IPS-18c (cell line): ENCODE measurements around the gene BTBD8.

ENCODE experiments used
- H3K4me3 ChIP-seq: 2 replicates; pipeline ENCODE4 v1.7.0; 2013; ENCODE audit warnings: low read depth, mild to moderate bottlenecking, low read length, moderate library complexity; ENCODE audit not compliant: insufficient read depth
- H3K9me3 ChIP-seq: one replicate; pipeline ENCODE4 v1.6.1; 2013; ENCODE audit warnings: mild to moderate bottlenecking, low read length, moderate library complexity; ENCODE audit not compliant: control insufficient read depth, insufficient read depth

The BTBD8 gene

DNA sequence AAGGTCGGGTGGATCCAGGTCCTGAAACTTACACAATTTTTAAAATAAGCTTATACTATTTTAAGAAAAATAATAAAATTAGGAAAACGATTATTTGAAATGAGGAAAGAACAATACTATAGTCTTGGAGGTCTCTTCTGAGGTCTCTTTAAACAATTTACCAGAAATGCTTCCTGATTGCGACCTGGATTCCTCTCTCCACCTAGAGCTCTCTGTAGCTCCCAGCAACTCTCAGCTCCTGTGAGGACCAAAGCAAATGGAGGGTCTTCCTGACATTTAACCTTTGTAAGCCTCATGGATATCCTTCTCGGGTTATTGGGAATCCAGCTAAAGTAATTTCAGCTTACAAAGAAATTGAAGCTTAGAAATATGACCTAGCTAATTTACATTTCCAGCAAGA lies 886 bp downstream of the BTBD8 start:
- peaks cover under 1% of the 10 kb centered on the region for H3K9me3 ChIP-seq

DNA sequence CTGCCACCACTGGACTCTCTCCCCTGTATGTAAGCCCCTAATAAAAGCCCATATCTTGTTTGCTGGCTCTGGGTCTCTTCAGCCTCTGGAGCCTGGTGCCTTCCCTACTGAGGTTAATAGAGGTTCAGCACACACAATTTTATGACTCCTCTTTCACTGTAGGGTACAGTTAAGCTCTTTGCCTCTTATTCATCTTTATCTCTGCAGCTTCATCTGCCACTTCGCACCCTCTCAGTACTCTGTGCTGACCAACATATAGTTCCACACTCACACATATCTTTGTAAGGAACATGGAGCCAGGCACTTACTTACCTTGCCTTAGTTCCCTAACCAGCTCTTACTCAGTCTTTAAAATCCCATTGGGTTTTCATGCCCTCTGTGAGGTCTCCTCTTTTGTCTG lies 4.5 kb downstream of the BTBD8 start:
- Histone ChIP-seq H3K9me3 (peaks cover 6% of the 10 kb centered on the region), H3K4me3 (no peak overlapping the region)

More for the DNA sequence above, 886 bp downstream of the BTBD8 start:
- H3K4me3 ChIP-seq, result peak overlapping the region; percentile 82

DNA sequence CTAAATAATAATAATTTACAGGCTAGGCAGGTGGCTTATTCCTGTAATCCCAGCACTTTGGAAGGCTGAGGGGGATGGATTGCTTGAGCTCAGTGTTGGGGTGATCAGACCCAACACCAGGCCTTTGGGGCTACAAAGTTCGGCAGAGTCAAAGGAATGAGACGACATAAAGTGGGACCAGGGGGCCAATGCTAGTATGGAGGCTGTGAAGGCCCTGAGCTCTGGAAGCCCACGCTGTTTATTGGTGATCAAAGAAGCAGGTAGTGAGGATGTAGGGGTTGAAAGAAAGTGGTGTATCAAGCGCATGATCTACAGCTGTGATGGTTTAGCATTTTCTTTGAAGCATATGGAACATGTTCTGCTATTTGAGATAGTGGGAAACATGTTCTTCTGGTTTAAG lies 5.6 kb downstream of the BTBD8 start:
- H3K4me3 ChIP-seq, result no peak overlapping the region
- H3K9me3 ChIP-seq, result peaks cover 6% of the 10 kb centered on the region

DNA sequence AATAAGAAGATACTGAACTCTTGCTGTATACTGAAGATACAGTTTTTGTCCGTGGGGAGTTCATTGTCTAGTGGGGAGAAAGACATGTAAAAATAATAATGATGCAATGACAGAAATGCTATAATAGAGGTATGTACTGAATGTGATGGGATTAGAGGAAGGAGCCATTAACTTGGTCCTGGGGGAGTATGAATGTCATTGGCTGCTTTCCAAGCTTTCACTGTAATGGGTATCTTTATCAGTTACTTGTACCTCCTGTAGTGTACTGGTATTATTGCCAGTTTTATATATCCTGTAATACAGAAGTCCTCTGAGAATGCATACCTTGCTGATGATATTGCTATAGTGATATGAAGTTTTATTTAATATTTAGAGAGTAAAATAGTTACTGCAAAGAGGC lies 7.4 kb downstream of the BTBD8 start:
- peaks cover 6% of the 10 kb centered on the region for H3K9me3 ChIP-seq
- H3K4me3 ChIP-seq, result no peak overlapping the region

DNA sequence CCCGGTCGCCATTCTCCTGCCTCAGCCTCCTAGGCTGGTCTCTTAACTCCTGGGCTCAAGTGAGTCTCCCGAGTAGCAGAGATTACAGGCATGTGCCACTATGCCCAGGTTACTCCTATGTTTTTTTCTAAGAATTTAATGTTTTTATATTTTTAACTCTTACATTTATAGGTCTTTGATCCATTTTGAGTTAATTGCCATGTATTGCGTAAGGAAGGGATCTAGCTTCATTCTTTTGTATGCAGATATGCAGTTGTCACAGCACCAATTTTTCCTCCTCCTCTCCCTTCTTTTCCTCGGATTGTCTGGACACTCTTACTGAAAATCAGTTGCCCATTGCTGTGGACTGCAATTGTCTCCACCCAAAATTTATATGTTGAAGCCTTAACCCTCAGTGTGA lies 11.5 kb downstream of the BTBD8 start:
- Histone ChIP-seq H3K9me3 (no peaks in the 10 kb centered on the region), H3K4me3 (no peak overlapping the region)

DNA sequence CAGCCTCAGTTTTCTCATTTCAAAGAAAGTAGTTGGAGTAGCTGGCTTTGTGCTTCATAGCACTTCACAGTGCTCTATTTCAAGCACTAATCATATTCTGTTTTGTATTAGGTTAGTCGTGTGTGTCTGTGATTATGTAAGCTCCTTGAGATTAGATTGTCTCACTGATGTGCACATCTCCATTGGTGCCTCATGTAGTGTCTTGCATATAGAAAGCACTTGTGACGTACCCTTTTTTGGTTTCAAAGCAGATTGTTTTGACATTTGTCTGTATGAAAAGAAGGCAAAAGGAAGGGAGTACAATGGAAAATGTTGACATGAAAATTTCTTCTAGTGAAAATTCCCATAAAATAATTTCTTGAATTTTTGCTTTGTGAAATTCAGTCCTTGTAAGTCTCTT lies 13.9 kb downstream of the BTBD8 start:
- H3K4me3 ChIP-seq, result no peak overlapping the region

DNA sequence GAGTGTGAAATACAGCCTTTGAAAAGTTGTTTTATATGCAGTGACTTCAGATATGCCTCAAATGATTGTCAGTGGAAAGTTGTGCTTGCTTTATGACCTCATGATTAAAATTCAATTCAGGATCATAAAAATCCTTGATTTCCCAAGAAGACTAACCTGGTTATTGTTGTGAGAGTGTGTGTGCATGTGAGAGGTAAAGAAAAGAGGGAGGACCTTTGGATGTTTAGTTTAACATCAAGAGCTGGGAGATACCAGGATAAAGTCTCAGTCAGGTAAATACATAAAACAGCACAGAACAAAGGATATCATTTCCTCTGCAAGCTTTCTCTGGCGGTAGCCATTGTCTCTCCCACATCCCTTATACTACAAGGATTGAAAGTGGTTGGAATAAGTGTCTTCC lies 14.4 kb downstream of the BTBD8 start:
- Histone ChIP-seq H3K9me3 (peaks cover 2% of the 10 kb centered on the region), H3K4me3 (no peak overlapping the region)

More for the DNA sequence above, 13.9 kb downstream of the BTBD8 start:
- H3K9me3 ChIP-seq, result peaks cover 2% of the 10 kb centered on the region

DNA sequence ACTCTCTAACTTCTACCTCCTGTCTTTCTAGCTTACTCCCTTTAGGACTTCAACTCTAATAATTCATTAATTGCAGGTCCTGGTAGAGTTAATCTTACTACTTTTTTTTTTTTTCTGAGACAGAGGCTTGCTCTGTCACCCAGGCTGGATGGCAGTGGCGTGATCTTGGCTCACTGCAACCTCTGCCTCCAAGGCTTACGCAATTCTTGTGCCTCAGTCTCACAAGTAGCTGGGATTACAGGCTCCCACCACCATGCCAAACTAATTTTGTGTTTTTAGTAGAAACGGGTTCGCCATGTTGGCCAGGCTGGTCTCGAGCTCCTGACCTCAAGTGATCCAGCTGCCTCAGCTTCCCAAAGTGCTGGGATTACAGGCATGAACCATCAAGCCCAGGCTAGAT lies 15.7 kb downstream of the BTBD8 start:
- peaks cover 2% of the 10 kb centered on the region for H3K9me3 ChIP-seq
- no peak overlapping the region for H3K4me3 ChIP-seq

DNA sequence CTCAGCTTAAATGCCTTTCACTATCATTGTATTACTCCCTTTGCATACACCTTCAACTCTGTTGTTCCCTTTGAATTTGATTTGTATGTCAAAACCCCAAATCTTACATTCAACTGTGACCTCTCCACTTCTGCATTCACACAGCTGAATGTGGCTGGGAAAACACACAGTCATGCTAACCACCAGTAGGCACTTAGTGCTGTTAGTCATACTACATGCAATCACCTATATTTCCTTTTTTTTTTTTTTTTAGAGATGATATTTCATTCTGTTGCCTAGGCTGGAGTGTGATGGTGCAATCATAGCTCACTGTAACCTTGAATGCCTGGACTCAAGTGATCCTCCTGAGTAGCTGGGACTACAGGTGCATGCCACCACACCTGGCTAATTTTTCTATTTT lies 16.2 kb downstream of the BTBD8 start:
- Histone ChIP-seq H3K4me3 (no peak overlapping the region), H3K9me3 (peaks cover 2% of the 10 kb centered on the region)

DNA sequence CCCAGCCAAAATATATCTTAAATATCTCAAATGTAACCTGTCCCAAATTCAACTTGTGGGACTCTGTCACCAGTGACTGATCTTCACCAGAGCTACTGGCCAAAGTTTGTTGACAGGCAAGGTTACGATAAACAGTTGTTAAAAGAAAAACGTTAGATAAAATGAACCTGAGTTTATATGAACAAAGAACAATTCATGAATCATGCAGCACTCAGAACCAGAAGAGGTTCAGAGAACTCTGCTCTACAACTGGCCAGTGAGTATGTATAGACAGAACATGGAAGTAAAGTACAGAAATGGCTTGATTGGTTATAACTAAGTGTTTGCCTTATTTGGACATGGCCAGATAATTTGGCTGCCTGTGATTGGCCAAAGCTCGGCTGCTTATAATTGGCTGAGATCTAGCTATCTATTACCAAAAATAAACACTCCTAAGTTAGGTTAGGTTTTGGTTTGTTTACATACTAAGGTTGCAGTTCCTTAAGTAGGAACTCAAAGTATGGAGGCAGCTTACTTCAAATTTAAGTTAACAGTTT lies 25.5 kb downstream of the BTBD8 start:
- Histone ChIP-seq H3K9me3 (no peaks in the 10 kb centered on the region), H3K4me3 (no peak overlapping the region)

DNA sequence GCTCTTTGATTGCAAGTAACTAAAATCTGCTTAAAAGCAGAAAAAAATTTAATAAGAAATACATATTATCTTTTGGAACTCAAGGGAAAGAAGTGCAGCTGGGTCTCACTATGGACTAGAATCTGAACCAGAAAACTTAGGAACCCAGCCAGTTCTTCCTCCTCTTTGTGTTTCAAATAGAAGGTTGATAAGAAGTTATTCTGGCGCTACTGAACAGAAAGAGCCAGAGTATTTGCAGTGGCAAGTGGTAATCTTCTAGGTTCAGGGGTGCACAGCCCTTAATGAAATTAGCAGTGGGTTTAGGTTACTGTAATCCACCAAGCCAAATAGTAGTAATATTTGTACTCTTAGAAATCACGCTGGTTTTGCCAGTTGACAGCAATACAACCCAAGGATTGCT lies 28.5 kb downstream of the BTBD8 start:
- H3K4me3 ChIP-seq, result no peak overlapping the region
- H3K9me3 ChIP-seq, result no peaks in the 10 kb centered on the region

DNA sequence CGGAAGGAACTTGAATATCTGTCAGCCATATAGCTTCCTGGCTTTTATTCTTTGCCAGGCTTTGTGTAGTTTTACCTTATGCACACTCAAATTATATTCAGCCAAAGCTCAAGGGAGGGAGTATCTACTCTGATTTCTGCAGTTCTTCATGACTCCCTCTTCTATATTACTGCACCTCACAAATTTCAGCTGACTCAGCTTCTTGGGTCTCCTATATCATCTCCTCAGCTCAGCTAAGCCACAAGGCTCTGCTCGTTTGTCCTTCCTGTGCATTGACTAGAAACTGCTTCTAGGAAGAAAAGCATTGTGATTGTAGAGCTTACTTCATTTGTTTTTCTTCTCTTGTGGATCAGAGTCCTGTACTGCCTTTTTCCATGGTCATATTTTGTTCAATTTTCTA lies 37.4 kb downstream of the BTBD8 start:
- no peaks in the 10 kb centered on the region for H3K9me3 ChIP-seq
- H3K4me3 ChIP-seq, result no peak overlapping the region

DNA sequence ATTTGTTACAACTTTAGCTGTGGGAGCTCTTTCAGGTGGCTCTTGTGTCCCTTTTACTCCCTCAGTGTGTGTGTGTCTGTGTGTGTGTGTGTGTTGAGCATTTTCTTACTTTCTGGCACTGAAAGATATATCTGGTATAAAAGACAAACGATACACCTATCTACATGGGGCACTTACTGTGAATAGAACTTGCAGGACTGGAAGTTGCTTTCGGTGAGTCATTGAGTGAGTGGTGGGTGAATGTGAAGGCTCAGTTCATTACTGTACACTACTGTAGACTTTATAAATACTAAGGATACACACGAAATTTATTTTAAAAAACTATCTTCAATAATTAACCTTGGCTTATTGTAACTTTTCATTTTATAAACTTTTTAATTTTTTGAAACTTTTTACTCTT lies 38.7 kb downstream of the BTBD8 start:
- Histone ChIP-seq H3K9me3 (no peaks in the 10 kb centered on the region), H3K4me3 (no peak overlapping the region)

DNA sequence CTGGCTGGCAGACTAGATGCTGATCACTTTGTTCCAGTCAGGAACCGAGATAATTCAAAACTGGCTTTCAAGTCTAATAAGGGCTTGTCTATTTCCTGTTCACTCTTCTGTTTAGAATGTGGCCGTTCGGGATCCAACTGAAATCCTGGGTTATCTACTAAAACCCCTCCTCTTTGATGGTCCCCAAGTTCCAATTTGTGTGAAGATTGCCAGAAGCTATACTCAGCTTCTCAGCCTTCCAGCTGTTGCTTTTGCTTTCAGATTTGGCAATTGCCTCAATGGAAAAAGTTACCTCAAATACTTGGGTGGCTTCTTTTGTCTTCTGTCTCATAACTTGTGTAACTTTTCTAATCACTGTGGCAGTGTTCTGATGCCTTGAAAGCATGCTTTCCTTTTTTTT lies 43.7 kb downstream of the BTBD8 start:
- Histone ChIP-seq H3K9me3 (no peaks in the 10 kb centered on the region), H3K4me3 (no peak overlapping the region)

DNA sequence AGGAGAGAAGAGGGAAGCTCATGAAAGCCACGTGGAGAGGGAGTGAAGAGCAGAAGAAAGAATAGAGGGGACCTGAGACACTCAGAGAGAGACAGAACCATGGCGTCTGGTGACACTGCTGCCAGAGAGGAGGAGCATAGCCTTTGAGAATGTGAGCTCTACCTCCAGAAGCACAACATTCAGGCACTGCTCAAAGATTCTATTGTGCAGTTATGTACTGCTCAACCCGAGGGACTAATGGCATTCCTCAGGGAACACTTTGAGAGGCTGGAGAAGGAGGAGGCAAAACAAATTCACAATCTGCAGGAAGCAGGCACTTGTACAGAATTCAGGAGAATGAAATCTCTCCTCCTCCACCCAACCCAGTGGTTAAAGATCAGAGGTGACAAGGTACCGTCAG lies 45.1 kb downstream of the BTBD8 start:
- no peak overlapping the region for H3K4me3 ChIP-seq
- no peaks in the 10 kb centered on the region for H3K9me3 ChIP-seq

DNA sequence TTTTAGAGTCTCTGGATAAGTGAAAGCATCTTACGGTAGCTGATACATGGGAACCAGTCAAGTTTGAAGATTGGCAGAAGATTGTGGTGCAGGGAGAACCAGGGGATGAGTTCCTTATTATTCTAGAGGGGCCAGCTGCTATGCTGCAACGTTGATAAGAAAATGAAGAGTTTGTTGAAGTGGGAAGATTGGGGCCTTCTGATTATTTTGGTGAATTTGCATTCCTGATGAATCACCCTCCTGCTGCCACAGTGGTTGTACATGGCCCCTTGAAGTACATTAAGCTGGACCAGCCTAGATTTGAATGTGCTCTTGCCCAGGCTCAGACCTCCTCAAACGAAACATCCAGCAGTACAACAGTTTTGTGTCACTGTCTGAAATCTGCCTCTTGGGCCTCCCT lies 45.9 kb downstream of the BTBD8 start:
- H3K4me3 ChIP-seq, result no peak overlapping the region
- no peaks in the 10 kb centered on the region for H3K9me3 ChIP-seq

DNA sequence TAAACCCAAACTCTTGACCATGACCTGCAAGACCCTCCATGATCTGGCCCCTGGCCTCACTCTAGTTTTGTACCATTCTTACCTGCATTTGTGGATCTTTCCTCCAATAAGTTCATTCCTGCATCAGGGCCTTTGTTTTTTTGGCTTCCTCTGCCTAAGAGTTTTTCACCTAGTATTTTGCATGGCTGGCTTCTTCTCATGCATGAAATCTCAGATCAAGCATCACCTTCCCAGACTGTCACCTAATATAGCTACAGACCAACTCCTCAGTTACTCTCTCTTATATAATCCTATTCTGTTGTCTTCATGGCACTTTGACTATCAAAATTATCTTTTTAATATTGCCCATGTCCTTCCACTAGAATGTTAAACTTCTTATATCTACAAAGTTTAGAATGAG lies 54.2 kb downstream of the BTBD8 start:
- no peaks in the 10 kb centered on the region for H3K9me3 ChIP-seq
- H3K4me3 ChIP-seq, result no peak overlapping the region

DNA sequence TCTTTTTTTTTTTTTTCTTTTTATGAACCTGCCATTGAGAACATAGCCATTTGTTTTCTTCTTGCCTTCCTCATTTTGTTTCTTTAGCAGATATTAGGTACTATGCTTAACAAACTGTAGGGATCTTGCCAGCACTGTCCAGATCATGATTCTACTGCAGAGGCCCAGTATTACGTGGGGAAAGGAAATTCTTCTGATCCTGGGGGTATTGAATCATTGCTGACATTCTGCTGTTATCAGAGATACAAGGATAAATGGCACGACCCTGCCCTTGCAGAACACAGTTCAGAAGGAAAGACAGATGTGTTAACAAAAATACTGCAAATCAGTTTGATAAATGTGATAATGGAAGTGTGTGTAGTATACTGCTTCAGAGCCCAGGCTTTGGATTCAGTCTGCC lies 56.2 kb downstream of the BTBD8 start:
- Histone ChIP-seq H3K9me3 (no peaks in the 10 kb centered on the region), H3K4me3 (no peak overlapping the region)

DNA sequence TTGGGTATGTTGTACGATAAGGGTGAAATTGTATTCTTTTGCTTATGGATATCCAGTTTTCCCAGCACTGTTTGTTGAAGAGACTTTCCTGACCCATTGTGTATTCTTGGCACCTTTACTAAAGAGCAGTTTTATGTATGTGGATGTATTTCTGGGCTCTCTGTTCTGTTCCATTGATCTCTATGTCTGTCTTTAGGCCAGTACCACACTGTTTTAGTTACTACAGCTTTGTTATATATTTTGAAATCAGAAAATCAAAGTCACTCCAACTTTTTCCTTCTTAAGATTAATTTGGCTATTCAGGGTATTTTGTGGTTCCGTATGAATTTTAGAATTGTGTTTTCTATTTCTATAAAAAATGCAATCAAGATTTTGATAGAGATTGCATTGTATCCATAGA lies 74.8 kb downstream of the BTBD8 start:
- Histone ChIP-seq H3K9me3 (no peaks in the 10 kb centered on the region), H3K4me3 (no peak overlapping the region)
